Activated T-cell treated with anti-CD3 and anti-CD28 coated beads, Interleukin-2, amount 50 U/mL, for 1 hour (primary cell): ENCODE measurements around the gene MPPED1.

Experiments
- DNase-seq: peaks from one replicate; pipeline ENCODE4 v3.0.0-alpha.2; 2020

Gene MPPED1

GRCh38 chr22:43504068-43504467, 92.3 kb downstream of the MPPED1 start:
- DNase-seq, result no peak

- DNase-seq, result no peak
Measured at GRCh38 chr22:43504666-43505261, 93.0 kb downstream of the MPPED1 start.

GRCh38 chr22:43505423-43505822, 93.6 kb downstream of the MPPED1 start:
- DNase-seq, result no peak

GRCh38 chr22:43505896-43506295, 94.1 kb downstream of the MPPED1 start:
- no peak for DNase-seq

- no peak for DNase-seq
Measured at GRCh38 chr22:43506487-43506886, 94.7 kb downstream of the MPPED1 start.

- no peak for DNase-seq
Measured at GRCh38 chr22:43507235-43507634, 95.4 kb downstream of the MPPED1 start.

- DNase-seq, result no peak
Measured at GRCh38 chr22:43508489-43508888, 96.7 kb downstream of the MPPED1 start.

- DNase-seq, result no peak
Measured at GRCh38 chr22:43509337-43509736, 97.5 kb downstream of the MPPED1 start.

- DNase-seq, result no peak
Measured at GRCh38 chr22:43510281-43511070, 98.7 kb downstream of the MPPED1 start.

GRCh38 chr22:43511276-43511910, 99.6 kb downstream of the MPPED1 start:
- no peak for DNase-seq

GRCh38 chr22:43512279-43512678, 100.5 kb downstream of the MPPED1 start:
- no peak for DNase-seq

GRCh38 chr22:43514476-43515157, 102.8 kb downstream of the MPPED1 start:
- DNase-seq, result no peak

GRCh38 chr22:43515411-43515810, 103.6 kb downstream of the MPPED1 start:
- DNase-seq, result no peak

- no peak for DNase-seq
Measured at GRCh38 chr22:43515902-43516301, 104.1 kb downstream of the MPPED1 start.

- DNase-seq, result no peak
Measured at GRCh38 chr22:43516386-43516785, 104.6 kb downstream of the MPPED1 start.

GRCh38 chr22:43516996-43517635, 105.3 kb downstream of the MPPED1 start:
- DNase-seq, result no peak

GRCh38 chr22:43520632-43521039, 108.8 kb downstream of the MPPED1 start:
- no peak for DNase-seq

GRCh38 chr22:43521716-43522115, 109.9 kb downstream of the MPPED1 start:
- DNase-seq, result no peak

GRCh38 chr22:43526117-43526655, 114.4 kb downstream of the MPPED1 start:
- no peak for DNase-seq

- no peak for DNase-seq
Measured at GRCh38 chr22:43526946-43527345, 115.1 kb downstream of the MPPED1 start.

- no peak for DNase-seq
Measured at GRCh38 chr22:43528601-43529360, 117.0 kb downstream of the MPPED1 start.

- DNase-seq, result no peak
Measured at GRCh38 chr22:43529461-43529860, 117.6 kb downstream of the MPPED1 start.
